ENCODE measurements around the gene PPM1L. TPM values are rescaled to one million over a fixed set of nuclear protein-coding genes. Genes with fewer than 3 reads are reported as not detected.

Gene PPM1L
- total RNA-seq, 1 donor from 2014 or later, result 30.1 TPM

- TF ChIP-seq CTCF (IDR thresholded peaks at IDR 0.05; ENCODE audit: unreplicated experiment), result no peak
- Mint-ChIP-seq H3K27me3 (no peaks in the 10 kb centered on the region), H3K36me3 (ENCODE audit: insufficient read depth) (peaks cover 4% of the 10 kb centered on the region), H3K27ac (no peak overlapping the region), H3K4me1 (ENCODE audit: low read depth) (peaks cover 7% of the 10 kb centered on the region), H3K9me3 (ENCODE audit: low read depth) (peaks cover 13% of the 10 kb centered on the region), H3K4me3 (ENCODE audit: low read depth) (no peak overlapping the region)
- DNase-seq (ENCODE audit: low spot score, unreplicated experiment), result no peak
Observed at GRCh38 chr3:161016417-161017313, 260.6 kb downstream of the PPM1L start.

GRCh38 chr3:161017971-161018370 is 261.9 kb downstream of the PPM1L start:
- no peak for TF ChIP-seq CTCF (IDR thresholded peaks at IDR 0.05; ENCODE audit: unreplicated experiment)
- no peaks in the 10 kb centered on the region for H3K27me3 Mint-ChIP-seq
- peaks cover 7% of the 10 kb centered on the region for H3K4me1 Mint-ChIP-seq (ENCODE audit: low read depth)
- peaks cover 7% of the 10 kb centered on the region for H3K36me3 Mint-ChIP-seq (ENCODE audit: insufficient read depth)
- no peak overlapping the region for H3K4me3 Mint-ChIP-seq (ENCODE audit: low read depth)
- DNase-seq (ENCODE audit: low spot score, unreplicated experiment), result no peak
- H3K27ac Mint-ChIP-seq, result no peak overlapping the region
- H3K9me3 Mint-ChIP-seq (ENCODE audit: low read depth), result peaks cover 17% of the 10 kb centered on the region

GRCh38 chr3:161020256-161020655 is 264.2 kb downstream of the PPM1L start:
- Mint-ChIP-seq H3K4me3 (ENCODE audit: low read depth) (no peak overlapping the region), H3K27me3 (no peaks in the 10 kb centered on the region), H3K27ac (no peak overlapping the region), H3K36me3 (ENCODE audit: insufficient read depth) (peaks cover 16% of the 10 kb centered on the region), H3K9me3 (ENCODE audit: low read depth) (peaks cover 23% of the 10 kb centered on the region), H3K4me1 (ENCODE audit: low read depth) (peaks cover 3% of the 10 kb centered on the region)
- DNase-seq (ENCODE audit: low spot score, unreplicated experiment), result no peak
- TF ChIP-seq CTCF (IDR thresholded peaks at IDR 0.05; ENCODE audit: unreplicated experiment), result no peak

GRCh38 chr3:161025911-161026310 is 269.9 kb downstream of the PPM1L start:
- Mint-ChIP-seq H3K9me3 (ENCODE audit: low read depth) (peaks cover 21% of the 10 kb centered on the region), H3K4me1 (ENCODE audit: low read depth) (peaks cover 14% of the 10 kb centered on the region), H3K27me3 (peaks cover 14% of the 10 kb centered on the region), H3K4me3 (ENCODE audit: low read depth) (no peak overlapping the region), H3K36me3 (ENCODE audit: insufficient read depth) (peaks cover 15% of the 10 kb centered on the region), H3K27ac (no peak overlapping the region)
- no peak for DNase-seq (ENCODE audit: low spot score, unreplicated experiment)
- TF ChIP-seq CTCF (IDR thresholded peaks at IDR 0.05; ENCODE audit: unreplicated experiment), result no peak

DNA sequence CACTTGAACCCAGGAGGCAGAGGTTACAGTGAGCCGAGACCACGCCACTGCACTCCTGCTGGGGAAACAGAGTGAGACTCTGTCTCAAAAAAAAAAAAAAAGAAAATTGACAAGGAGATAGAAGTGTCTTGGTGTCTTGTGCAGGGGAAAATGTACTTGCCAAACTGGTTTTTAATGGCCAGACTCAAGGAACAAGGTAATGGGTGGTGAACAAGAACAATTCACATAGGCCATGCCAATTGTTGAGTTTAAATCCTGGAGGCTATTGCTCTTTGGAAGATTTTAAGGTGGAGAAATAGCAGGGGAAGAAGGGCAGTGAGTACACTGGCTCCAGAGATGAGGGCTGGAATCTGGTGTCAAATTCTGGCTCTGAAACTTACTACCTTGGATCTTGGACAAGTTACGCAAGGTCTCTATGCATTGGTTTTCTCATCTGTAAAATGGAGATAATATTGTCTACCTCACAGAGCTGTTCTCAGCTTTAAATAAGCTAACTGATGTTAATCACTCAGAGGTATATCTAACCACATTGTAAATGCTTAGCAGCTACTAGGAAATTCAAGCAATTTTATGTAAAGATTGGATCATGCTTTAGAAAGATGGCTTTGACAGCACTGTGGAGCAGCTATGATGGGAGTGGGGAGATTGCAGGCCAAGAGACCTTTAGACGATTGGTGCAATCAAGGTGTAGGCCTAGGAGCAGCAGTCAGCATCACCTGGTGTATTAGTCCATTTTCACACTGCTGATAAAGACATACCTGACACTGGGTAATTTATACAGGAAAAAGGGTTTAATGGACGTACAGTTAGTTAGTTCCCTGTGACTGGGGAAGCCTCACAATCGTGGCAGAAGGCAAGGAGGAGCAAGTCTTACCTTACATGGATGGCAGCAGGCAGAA is 270.8 kb downstream of the PPM1L start:
- no peak for TF ChIP-seq CTCF (IDR thresholded peaks at IDR 0.05; ENCODE audit: unreplicated experiment)
- DNase-seq (ENCODE audit: low spot score, unreplicated experiment), result no peak
- no peak overlapping the region for H3K27ac Mint-ChIP-seq
- H3K36me3 Mint-ChIP-seq (ENCODE audit: insufficient read depth), result peaks cover 15% of the 10 kb centered on the region
- H3K27me3 Mint-ChIP-seq, result peaks cover 18% of the 10 kb centered on the region
- H3K4me3 Mint-ChIP-seq (ENCODE audit: low read depth), result no peak overlapping the region
- H3K4me1 Mint-ChIP-seq (ENCODE audit: low read depth), result peaks cover 14% of the 10 kb centered on the region
- peaks cover 16% of the 10 kb centered on the region for H3K9me3 Mint-ChIP-seq (ENCODE audit: low read depth)
